Left ventricle myocardium inferior (tissue), 1 donor: ENCODE measurements around the gene ACTG2. TPM values are rescaled to one million over a fixed set of nuclear protein-coding genes. Genes with fewer than 3 reads are reported as not detected.

Experiments used
- DNase-seq: peaks from one replicate; pipeline ENCODE4 v3.0.0-alpha.2; 2020
- H3K27ac ChIP-seq: fragments of 200-600 bp; replicated peaks from 2 replicates; pipeline ENCODE4 v1.8.0; 2021
- H3K27me3 ChIP-seq: fragments of 200-600 bp; 2 replicates; pipeline ENCODE4 v1.8.0; 2021; ENCODE audit warnings: low read depth
- H3K36me3 ChIP-seq: fragments of 200-600 bp; 2 replicates; pipeline ENCODE4 v1.8.0; 2021
- H3K4me1 ChIP-seq: fragments of 200-600 bp; 2 replicates; pipeline ENCODE4 v1.8.0; 2021
- H3K4me3 ChIP-seq: fragments of 200-600 bp; 2 replicates; pipeline ENCODE4 v1.8.0; 2021; ENCODE audit warnings: mild to moderate bottlenecking, moderate library complexity
- H3K9me3 ChIP-seq: fragments of 200-600 bp; replicated peaks from 2 replicates; pipeline ENCODE4 v1.8.0; 2021
- intact Hi-C: fragments of 100-400 bp; cut with micrococcal nuclease; formaldehyde crosslinking; loops from one replicate; pipeline ENCODE4 v1.11.0; 2022
- total RNA-seq: library from RNA; stranded (reverse); fragmentation: NEBNext Ultra II Directional; extraction: Animal tissue kit (Norgen Biotek cat#: 25700); gene quantifications from one replicate; pipeline ENCODE4 v1.2.1, GENCODE V29; 2021
- TF ChIP-seq, protein P1 (sequence below): fragments of 200-600 bp; IDR thresholded peaks from 2 replicates; pipeline ENCODE4 v1.8.0; 2021; ENCODE audit warnings: antibody characterized with exemption, mild to moderate bottlenecking, borderline replicate concordance
- donor health status: DM: no; HTN: yes; CAD: no; lungs with severe emphysema.

The ACTG2 gene
- total RNA-seq, 1 donor from 2014 or later = 1.6 TPM

DNA sequence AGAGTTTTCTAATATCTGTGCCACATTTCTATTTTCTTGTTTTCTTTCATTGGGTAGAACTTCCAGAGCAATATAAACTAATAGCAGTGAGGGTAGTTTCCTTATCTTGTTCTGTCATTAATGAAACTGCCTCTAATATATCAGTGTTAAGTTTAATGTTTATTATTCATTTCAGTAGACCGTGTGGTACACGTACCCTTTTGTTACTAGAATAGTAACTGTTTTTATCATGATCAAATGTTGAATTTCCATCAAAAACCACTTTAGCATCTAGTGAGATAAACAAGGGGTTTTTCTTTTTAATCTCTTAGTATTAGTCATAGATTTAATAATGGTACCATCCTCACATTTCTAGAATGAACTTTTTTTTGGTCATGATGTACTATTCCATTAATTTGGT lies 49.9 kb downstream of the ACTG2 start:
- no peak overlapping the region for H3K27ac ChIP-seq
- no peak overlapping the region for H3K4me3 ChIP-seq
- peaks cover 13% of the 10 kb centered on the region for H3K4me1 ChIP-seq
- no peaks in the 10 kb centered on the region for H3K27me3 ChIP-seq
- TF ChIP-seq, protein P1, sequence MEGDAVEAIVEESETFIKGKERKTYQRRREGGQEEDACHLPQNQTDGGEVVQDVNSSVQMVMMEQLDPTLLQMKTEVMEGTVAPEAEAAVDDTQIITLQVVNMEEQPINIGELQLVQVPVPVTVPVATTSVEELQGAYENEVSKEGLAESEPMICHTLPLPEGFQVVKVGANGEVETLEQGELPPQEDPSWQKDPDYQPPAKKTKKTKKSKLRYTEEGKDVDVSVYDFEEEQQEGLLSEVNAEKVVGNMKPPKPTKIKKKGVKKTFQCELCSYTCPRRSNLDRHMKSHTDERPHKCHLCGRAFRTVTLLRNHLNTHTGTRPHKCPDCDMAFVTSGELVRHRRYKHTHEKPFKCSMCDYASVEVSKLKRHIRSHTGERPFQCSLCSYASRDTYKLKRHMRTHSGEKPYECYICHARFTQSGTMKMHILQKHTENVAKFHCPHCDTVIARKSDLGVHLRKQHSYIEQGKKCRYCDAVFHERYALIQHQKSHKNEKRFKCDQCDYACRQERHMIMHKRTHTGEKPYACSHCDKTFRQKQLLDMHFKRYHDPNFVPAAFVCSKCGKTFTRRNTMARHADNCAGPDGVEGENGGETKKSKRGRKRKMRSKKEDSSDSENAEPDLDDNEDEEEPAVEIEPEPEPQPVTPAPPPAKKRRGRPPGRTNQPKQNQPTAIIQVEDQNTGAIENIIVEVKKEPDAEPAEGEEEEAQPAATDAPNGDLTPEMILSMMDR = no peak
- no peak for DNase-seq
- H3K36me3 ChIP-seq = peaks cover 36% of the 10 kb centered on the region
- H3K9me3 ChIP-seq = no peaks in the 10 kb centered on the region
- intact Hi-C loops = no loop called here

DNA sequence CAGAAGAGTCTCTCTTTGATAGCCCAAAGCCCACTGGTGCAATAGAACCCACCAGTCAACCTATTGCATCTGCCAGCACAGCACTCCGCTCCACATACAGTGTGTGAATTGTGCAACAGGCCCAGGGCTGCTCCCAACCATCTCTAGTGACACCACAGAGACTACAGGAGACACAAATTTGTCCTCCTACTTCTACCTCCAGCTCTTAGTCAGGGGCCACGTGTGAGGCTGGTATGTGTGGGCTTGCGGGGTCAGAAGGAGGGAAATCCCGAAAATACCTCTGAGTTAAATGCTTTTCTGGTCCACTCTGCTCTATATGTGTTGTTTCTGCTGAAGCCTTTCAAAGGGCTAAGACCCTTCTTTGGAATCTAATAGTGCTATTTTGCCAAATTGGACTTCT lies 51.9 kb downstream of the ACTG2 start:
- Histone ChIP-seq H3K4me3 (no peak overlapping the region), H3K27me3 (no peaks in the 10 kb centered on the region), H3K36me3 (peaks cover 55% of the 10 kb centered on the region), H3K27ac (no peak overlapping the region), H3K4me1 (peaks cover 3% of the 10 kb centered on the region), H3K9me3 (no peaks in the 10 kb centered on the region)
- no peak for DNase-seq
- intact Hi-C loops = no loop called here
- TF ChIP-seq, protein P1 = no peak

DNA sequence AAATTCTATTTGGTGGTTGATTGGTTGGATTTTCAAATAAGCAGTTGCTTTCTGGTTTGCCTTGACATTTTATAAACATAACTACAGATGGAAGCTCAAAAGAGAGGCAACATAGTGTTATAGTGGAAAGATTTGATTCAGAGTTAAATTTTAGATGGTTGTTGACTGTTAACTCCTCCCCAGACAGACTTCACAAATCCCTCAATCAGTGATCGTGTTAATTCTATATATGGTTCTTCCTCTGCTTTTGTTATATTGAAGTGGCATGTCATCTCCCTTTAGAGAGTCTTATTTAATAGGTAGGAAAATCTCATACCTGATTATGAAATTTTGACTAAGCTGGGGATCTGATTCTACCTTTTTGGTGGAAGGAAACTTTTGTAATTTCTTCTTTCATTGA lies 53.4 kb downstream of the ACTG2 start:
- Histone ChIP-seq H3K9me3 (no peaks in the 10 kb centered on the region), H3K36me3 (peaks cover 70% of the 10 kb centered on the region), H3K27ac (no peak overlapping the region), H3K4me1 (peaks cover 2% of the 10 kb centered on the region), H3K4me3 (no peak overlapping the region), H3K27me3 (no peaks in the 10 kb centered on the region)
- intact Hi-C loops = no loop called here
- DNase-seq = no peak
- TF ChIP-seq, protein P1 = no peak

DNA sequence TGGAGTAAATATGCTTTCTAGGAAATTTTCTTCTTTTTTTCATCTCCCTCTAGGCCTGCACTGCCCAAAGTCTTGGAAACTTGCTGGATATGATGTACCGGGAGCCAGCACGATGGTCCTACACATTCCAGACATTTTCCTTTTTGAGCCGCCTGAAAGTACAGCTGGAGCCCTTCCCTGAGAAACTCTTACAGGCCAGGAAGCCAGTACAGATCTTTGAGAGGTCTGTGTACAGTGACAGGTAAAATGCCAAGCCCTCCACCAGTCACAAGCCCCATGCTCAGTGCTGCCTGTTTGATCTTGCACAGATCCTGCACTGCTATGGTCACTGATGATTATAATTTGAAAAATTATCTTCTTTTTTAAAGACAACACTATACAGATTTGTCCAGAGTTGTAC lies 53.9 kb downstream of the ACTG2 start:
- Histone ChIP-seq H3K4me1 (peaks cover 5% of the 10 kb centered on the region), H3K27ac (no peak overlapping the region), H3K9me3 (no peaks in the 10 kb centered on the region), H3K27me3 (no peaks in the 10 kb centered on the region), H3K36me3 (peaks cover 75% of the 10 kb centered on the region), H3K4me3 (no peak overlapping the region)
- DNase-seq = no peak
- intact Hi-C loops = no loop called here
- TF ChIP-seq, protein P1 = no peak

DNA sequence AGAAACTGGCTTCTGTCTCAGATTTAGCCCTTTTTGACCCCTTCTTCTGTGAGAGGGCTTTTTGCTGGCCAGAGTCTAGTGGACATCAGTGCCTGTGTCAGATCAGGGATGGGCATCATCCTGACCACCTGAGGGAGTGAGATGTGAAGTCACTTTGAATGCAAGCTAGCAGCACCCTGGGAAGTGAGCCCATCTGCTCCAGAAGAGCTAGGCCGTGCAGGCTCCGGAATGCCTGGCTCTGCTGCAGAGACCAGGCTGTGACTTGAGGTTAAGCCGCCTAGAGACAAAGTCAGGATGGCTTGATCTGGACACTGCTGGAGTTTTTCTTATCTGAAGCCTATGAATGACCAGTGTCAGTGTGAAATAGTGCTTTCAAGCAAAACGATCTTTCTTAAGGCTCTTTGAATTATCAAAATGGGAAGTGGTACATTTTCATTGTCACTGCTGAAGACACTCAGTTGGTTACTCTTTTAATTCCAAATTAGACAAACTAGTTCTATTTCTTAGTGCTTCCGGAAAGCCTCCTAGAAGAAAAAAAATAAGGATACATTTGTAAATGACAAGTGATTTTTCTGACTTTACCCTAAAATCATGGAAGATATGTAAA lies 54.7 kb downstream of the ACTG2 start:
- Histone ChIP-seq H3K27ac (no peak overlapping the region), H3K27me3 (no peaks in the 10 kb centered on the region), H3K4me1 (peaks cover 11% of the 10 kb centered on the region), H3K9me3 (no peaks in the 10 kb centered on the region), H3K36me3 (peaks cover 83% of the 10 kb centered on the region), H3K4me3 (no peak overlapping the region)
- DNase-seq = no peak
- TF ChIP-seq, protein P1 = no peak
- intact Hi-C loops = no loop called here
